Raji (cell line): ENCODE results near the gene SORT1.

Experiments
- POLR2A ChIP-seq: IDR thresholded peaks from 2 replicates; pipeline ENCODE4 v1.6.1; 2011; ENCODE audit warnings: low read depth, low read length, control low read depth; ENCODE audit not compliant: insufficient read depth

SORT1 gene

GRCh38 chr1:109301874-109302273 is 95.8 kb downstream of the SORT1 start:
- no peak for TF ChIP-seq POLR2A

GRCh38 chr1:109300650-109301151 is 97.0 kb downstream of the SORT1 start:
- no peak for TF ChIP-seq POLR2A

GRCh38 chr1:109299558-109300343 is 98.0 kb downstream of the SORT1 start:
- no peak for TF ChIP-seq POLR2A

GRCh38 chr1:109298666-109299557 is 98.8 kb downstream of the SORT1 start:
- no peak for TF ChIP-seq POLR2A

GRCh38 chr1:109296782-109297181 is 100.9 kb downstream of the SORT1 start:
- TF ChIP-seq POLR2A, result no peak

GRCh38 chr1:109295712-109296415 is 101.9 kb downstream of the SORT1 start:
- no peak for TF ChIP-seq POLR2A

- no peak for TF ChIP-seq POLR2A
Observed at GRCh38 chr1:109294481-109294880, 103.2 kb downstream of the SORT1 start.

GRCh38 chr1:109293026-109293425 is 104.7 kb downstream of the SORT1 start:
- no peak for TF ChIP-seq POLR2A

- TF ChIP-seq POLR2A, result no peak
Observed at GRCh38 chr1:109292364-109292763, 105.4 kb downstream of the SORT1 start.

- no peak for TF ChIP-seq POLR2A
Observed at GRCh38 chr1:109290998-109291397, 106.7 kb downstream of the SORT1 start.

GRCh38 chr1:109290137-109290536 is 107.6 kb downstream of the SORT1 start:
- no peak for TF ChIP-seq POLR2A

GRCh38 chr1:109283748-109284600 is 113.7 kb downstream of the SORT1 start:
- TF ChIP-seq POLR2A, result no peak

GRCh38 chr1:109282952-109283747 is 114.6 kb downstream of the SORT1 start, which contains the start of gene PSRC1:
Gene PSRC1, minus strand, starts transcription at chr1:109283145.
- TF ChIP-seq POLR2A, result peak; percentile 89
